ENCODE measurements around the gene SNAP91.

GRCh38 chr6:83708546-83708969, 343 bp downstream of the SNAP91 start:
- no peak; the same call in 1 of the 2 replicates for TF ChIP-seq CTCF (IDR thresholded peaks at IDR 0.05)
- no peak for TF ChIP-seq ZFX (IDR thresholded peaks at IDR 0.05; ENCODE audit: borderline replicate concordance)
